Colonic mucosa (tissue), 4 donors: ENCODE results near the gene EXOC3L1. TPM values are rescaled to one million over a fixed set of nuclear protein-coding genes. Genes with fewer than 3 reads are reported as not detected.

Experiments used
- DNase-seq: peaks from one replicate; pipeline ENCODE4 v3.0.0-alpha.2; 2020
- H3K27ac ChIP-seq: fragments of 200-600 bp; one replicate; pipeline ENCODE4 v1.8.0; 2021
- H3K27me3 ChIP-seq: fragments of 200-600 bp; one replicate; pipeline ENCODE4 v1.8.0; 2021
- H3K36me3 ChIP-seq: fragments of 200-600 bp; one replicate; pipeline ENCODE4 v1.8.0; 2021
- H3K4me1 ChIP-seq: fragments of 200-600 bp; one replicate; pipeline ENCODE4 v1.8.0; 2021; ENCODE audit warnings: mild to moderate bottlenecking
- H3K4me3 ChIP-seq: fragments of 200-600 bp; one replicate; pipeline ENCODE4 v1.8.0; 2021
- H3K9ac ChIP-seq, 2 donors: one replicate each; pipeline ENCODE4 v1.7.0; 2013; ENCODE audit warnings: control low read depth in 2 of 2, low read depth in 2 of 2, low read length in 2 of 2
- H3K9me3 ChIP-seq: fragments of 200-600 bp; one replicate; pipeline ENCODE4 v1.8.0; 2021
- intact Hi-C: fragments of 100-400 bp; cut with DNase I; formaldehyde crosslinking; loops from one replicate; pipeline ENCODE4 v1.14.1; 2022
- microRNA-seq: library from miRNA; unstranded; fragments of <30 nt; microRNA quantifications from one replicate; pipeline ENCODE4, GENCODE V29; 2019
- total RNA-seq, 2 donors: library from RNA; stranded (reverse); fragmentation: NEBNext Ultra II Directional in 1 of 2; extraction: Animal tissue kit (Norgen Biotek cat#: 25700) in 1 of 2; gene quantifications; one replicate each; pipeline ENCODE4 v1.2.1, GENCODE V29; 2021
- TF ChIP-seq, protein P1 (sequence below): fragments of 200-600 bp; IDR thresholded peaks from one replicate; pipeline ENCODE4 v1.8.0; 2022; ENCODE audit warnings: antibody characterized with exemption, mild to moderate bottlenecking
- donor health status: healthy.
- donor health status: DM: no; HTN: no; CAD: no.
- donor health status: DM: no; HTN: no; CAD: no.

The EXOC3L1 gene
- total RNA-seq, 2 donors from 2014 or later, result 2.3 to 4.6 TPM

DNA sequence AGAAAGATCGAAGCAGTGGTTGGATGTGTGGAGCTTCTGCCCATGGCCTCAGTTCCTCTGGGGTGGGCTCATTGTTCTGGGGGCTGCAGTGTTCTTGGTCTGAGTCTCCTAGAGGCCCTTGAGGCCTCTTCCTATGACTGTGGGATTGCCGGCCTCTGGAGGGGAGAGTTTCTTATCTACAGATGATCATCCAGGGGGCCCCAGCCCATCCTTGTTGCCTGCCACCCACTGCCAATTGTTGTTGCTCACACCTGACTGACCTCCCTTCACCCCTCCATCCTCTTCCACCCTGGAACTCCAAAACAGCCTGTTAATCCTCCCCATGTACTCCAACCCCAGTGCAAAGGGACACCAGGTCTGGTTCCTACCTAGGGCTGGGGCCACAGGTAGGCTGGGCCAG, 45.0 kb downstream of the EXOC3L1 start:
- intact Hi-C loops, result no loop called here
- H3K27me3 ChIP-seq, result no peaks in the 10 kb centered on the region
- H3K4me3 ChIP-seq, result no peak overlapping the region
- H3K9me3 ChIP-seq, result no peaks in the 10 kb centered on the region
- H3K9ac ChIP-seq, result no peak overlapping the region
- H3K27ac ChIP-seq, result no peak overlapping the region
- H3K36me3 ChIP-seq, result peaks cover 3% of the 10 kb centered on the region
- TF ChIP-seq, protein P1, sequence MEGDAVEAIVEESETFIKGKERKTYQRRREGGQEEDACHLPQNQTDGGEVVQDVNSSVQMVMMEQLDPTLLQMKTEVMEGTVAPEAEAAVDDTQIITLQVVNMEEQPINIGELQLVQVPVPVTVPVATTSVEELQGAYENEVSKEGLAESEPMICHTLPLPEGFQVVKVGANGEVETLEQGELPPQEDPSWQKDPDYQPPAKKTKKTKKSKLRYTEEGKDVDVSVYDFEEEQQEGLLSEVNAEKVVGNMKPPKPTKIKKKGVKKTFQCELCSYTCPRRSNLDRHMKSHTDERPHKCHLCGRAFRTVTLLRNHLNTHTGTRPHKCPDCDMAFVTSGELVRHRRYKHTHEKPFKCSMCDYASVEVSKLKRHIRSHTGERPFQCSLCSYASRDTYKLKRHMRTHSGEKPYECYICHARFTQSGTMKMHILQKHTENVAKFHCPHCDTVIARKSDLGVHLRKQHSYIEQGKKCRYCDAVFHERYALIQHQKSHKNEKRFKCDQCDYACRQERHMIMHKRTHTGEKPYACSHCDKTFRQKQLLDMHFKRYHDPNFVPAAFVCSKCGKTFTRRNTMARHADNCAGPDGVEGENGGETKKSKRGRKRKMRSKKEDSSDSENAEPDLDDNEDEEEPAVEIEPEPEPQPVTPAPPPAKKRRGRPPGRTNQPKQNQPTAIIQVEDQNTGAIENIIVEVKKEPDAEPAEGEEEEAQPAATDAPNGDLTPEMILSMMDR, result no peak
- no peak for DNase-seq
- no peaks in the 10 kb centered on the region for H3K4me1 ChIP-seq

DNA sequence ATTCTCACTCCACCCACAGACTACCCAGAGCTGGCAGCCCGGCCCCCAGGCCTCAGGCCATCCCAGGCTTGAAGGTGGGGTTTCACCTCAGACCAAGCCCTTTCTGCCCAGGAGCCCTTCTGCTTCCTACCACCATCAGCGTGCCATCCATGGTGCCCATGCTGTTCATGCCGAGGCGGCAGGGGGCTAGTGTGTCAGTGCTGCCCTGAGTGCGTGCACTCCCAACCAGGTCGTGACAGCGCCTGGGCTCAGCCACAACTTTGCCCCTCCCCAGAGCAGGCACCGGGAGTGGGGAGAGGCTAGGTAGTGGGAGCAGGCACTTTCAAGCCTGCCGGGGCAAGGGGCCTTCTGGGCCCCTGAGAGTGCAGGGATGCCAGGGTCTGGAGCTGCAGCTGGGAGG, 47.6 kb downstream of the EXOC3L1 start:
- intact Hi-C loops, result no loop called here
- H3K4me1 ChIP-seq, result no peaks in the 10 kb centered on the region
- H3K36me3 ChIP-seq, result peaks cover 3% of the 10 kb centered on the region
- no peaks in the 10 kb centered on the region for H3K27me3 ChIP-seq
- H3K4me3 ChIP-seq, result no peak overlapping the region
- TF ChIP-seq, protein P1, result no peak
- H3K27ac ChIP-seq, result no peak overlapping the region
- no peaks in the 10 kb centered on the region for H3K9me3 ChIP-seq
- no peak for DNase-seq
- no peak overlapping the region for H3K9ac ChIP-seq

DNA sequence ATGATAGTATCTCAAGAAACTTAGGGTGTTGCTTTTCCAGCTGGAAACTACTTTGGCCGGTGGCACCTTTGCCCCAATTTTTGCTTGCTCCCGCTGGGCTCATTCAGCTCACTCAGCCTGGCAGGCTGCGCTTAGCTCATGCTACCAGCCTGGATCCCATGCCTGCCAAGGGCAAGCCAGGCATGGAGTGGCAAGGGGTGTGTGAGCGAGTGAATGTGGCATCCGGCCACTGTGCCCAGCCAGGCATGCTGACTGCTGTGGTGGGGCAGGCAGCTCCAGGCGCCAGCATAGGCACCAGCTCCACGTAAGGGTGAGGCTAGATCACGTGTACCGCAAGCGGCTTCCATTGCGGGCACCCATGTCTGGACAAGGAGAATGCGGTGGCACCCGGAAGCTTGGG, 48.5 kb downstream of the EXOC3L1 start:
- no peak for DNase-seq
- Histone ChIP-seq H3K4me3 (no peak overlapping the region), H3K4me1 (no peaks in the 10 kb centered on the region), H3K27ac (no peak overlapping the region), H3K36me3 (peaks cover 3% of the 10 kb centered on the region), H3K27me3 (no peaks in the 10 kb centered on the region), H3K9me3 (no peaks in the 10 kb centered on the region), H3K9ac (no peak overlapping the region)
- intact Hi-C loops, result no loop called here
- TF ChIP-seq, protein P1, result no peak

DNA sequence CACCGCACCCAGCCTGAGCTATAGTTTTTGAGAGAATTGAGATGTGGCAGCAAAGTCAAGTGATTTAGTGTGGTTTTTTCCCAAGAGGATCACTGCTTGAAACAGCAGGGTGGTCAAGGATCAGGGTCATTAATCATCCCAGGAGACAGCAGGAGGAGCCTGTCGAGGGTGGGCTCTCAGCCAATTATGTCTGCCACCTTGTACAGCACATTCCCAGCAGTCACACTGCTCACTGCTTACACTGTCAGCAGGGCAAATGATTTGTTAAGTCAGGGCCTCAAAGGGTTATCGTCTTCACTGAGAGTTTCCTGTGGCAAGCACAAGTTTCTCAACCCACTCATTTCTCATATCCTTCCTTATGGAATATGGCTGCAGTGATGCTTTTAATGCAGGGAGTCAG, 52.3 kb downstream of the EXOC3L1 start:
- Histone ChIP-seq H3K4me3 (no peak overlapping the region), H3K9ac (no peak overlapping the region), H3K9me3 (no peaks in the 10 kb centered on the region), H3K36me3 (peaks cover 7% of the 10 kb centered on the region), H3K27ac (no peak overlapping the region), H3K4me1 (no peaks in the 10 kb centered on the region), H3K27me3 (no peaks in the 10 kb centered on the region)
- DNase-seq, result no peak
- TF ChIP-seq, protein P1, result no peak
- intact Hi-C loops, result no loop called here

Small RNA genes within 50 kb of the gene (microRNA-seq; reads per million reads assigned to microRNA genes)
- 210 reads per million, percentile 61 among the genes with 10 or more reads in this experiment for gene MIR328

Other genes starting within 250 kb of the EXOC3L1 start
- 100 to 1,000 TPM; 136 to 169 TPM for gene CES3, start 228.9 kb downstream of the EXOC3L1 start, total RNA-seq
- gene CES4A, start 201.5 kb downstream of the EXOC3L1 start, total RNA-seq, result 1 to 10 TPM; 5.9 to 7.8 TPM
- 10 to 100 TPM; 41.5 TPM for gene CBFB, start 161.0 kb downstream of the EXOC3L1 start, total RNA-seq
- 10 to 100 TPM in 1 of 2 donors, 1 to 10 TPM in 1; 10.0 to 14.0 TPM for gene PHAF1, start 80.2 kb downstream of the EXOC3L1 start, total RNA-seq
- 1 to 10 TPM; 4.4 to 4.9 TPM for gene B3GNT9, start 39.1 kb downstream of the EXOC3L1 start, total RNA-seq
- gene TRADD, start 30.2 kb downstream of the EXOC3L1 start, total RNA-seq, result 10 to 100 TPM; 27.5 to 37.1 TPM
- 10 to 100 TPM; 12.0 to 27.1 TPM for gene FBXL8, start 30.2 kb downstream of the EXOC3L1 start, total RNA-seq
- 10 to 100 TPM; 23.6 TPM for gene HSF4, start 25.4 kb downstream of the EXOC3L1 start, total RNA-seq
- gene NOL3, start 19.6 kb downstream of the EXOC3L1 start, total RNA-seq, result 10 to 100 TPM; 26.2 to 31.0 TPM
- 10 to 100 TPM; 24.0 to 43.0 TPM for gene MATCAP1, start 6.2 kb downstream of the EXOC3L1 start, total RNA-seq
- 10 to 100 TPM; 53.3 to 89.0 TPM for gene E2F4, start 2.0 kb upstream of the EXOC3L1 start, total RNA-seq
- 10 to 100 TPM; 60.7 to 75.6 TPM for gene ELMO3, start 9.0 kb upstream of the EXOC3L1 start, total RNA-seq
- 10 to 100 TPM; 42.8 to 69.0 TPM for gene TMEM208, start 37.0 kb upstream of the EXOC3L1 start, total RNA-seq
- gene FHOD1, start 57.3 kb upstream of the EXOC3L1 start, total RNA-seq, result 10 to 100 TPM; 21.6 to 47.2 TPM
- 1 to 10 TPM in 1 of 2 donors, under 1 TPM in 1; 0.48 to 2.1 TPM for gene SLC9A5, start 58.8 kb upstream of the EXOC3L1 start, total RNA-seq
- 10 to 100 TPM; 13.1 to 14.7 TPM for gene PLEKHG4, start 89.4 kb upstream of the EXOC3L1 start, total RNA-seq
- under 1 TPM in 1 of 2 donors, not detected in 1; 0.24 TPM for gene KCTD19, start 136.6 kb upstream of the EXOC3L1 start, total RNA-seq
- gene LRRC36, start 136.7 kb upstream of the EXOC3L1 start, total RNA-seq, result 1 to 10 TPM in 1 of 2 donors, not detected in 1; 1.1 TPM
- 10 to 100 TPM in 1 of 2 donors, 1 to 10 TPM in 1; 3.7 to 12.3 TPM for gene TPPP3, start 203.4 kb upstream of the EXOC3L1 start, total RNA-seq
- 1 to 10 TPM; 7.9 to 8.7 TPM for gene ZDHHC1, start 226.3 kb upstream of the EXOC3L1 start, total RNA-seq
- gene HSD11B2, start 241.0 kb upstream of the EXOC3L1 start, total RNA-seq, result 100 to 1,000 TPM; 348 to 378 TPM